ENCODE results near the gene CSTPP1. TPM values are rescaled to one million over a fixed set of nuclear protein-coding genes. Genes with fewer than 3 reads are reported as not detected.

CSTPP1 gene, protein sequence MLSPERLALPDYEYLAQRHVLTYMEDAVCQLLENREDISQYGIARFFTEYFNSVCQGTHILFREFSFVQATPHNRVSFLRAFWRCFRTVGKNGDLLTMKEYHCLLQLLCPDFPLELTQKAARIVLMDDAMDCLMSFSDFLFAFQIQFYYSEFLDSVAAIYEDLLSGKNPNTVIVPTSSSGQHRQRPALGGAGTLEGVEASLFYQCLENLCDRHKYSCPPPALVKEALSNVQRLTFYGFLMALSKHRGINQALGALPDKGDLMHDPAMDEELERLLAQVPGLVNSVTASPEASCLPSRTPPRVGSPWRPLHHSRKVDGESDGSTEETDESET
- 25.9 and 33.5 TPM in 2 replicates for total RNA-seq

- DNase-seq (ENCODE audit: extremely low read depth, low read depth, low spot score) = no peak
Measured at GRCh38 chr11:46936138-46937110, at the start of gene CSTPP1. TSS of gene CSTPP1 (plus strand) at chr11:46936761. CDS start at chr11:46936806, 45 bp downstream.

GRCh38 chr11:46888636-46889035 lies 47.9 kb upstream of the CSTPP1 start:
- no peak for DNase-seq (ENCODE audit: extremely low read depth, low read depth, low spot score)

DNA sequence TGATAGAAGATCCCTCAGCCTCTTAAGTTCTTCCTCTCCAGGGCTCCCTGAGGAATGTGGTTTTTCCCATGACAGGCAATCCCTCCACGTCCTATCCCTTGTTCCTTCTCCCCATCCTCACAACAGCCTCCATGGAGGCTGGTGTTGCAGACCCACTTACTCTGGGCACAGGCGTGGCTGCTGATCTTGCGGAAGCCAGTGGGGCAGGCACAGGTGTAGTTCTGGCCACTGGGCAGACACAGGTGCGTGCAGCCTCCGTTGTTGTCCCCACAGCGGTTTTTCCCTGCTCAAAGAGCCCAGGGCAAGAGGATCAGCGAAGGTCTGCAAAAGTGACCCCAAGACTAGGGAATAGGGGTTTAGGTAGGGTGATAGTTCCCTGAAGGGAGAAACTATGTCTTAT lies 47.3 kb upstream of the CSTPP1 start:
- no peak for DNase-seq (ENCODE audit: extremely low read depth, low read depth, low spot score)

DNA sequence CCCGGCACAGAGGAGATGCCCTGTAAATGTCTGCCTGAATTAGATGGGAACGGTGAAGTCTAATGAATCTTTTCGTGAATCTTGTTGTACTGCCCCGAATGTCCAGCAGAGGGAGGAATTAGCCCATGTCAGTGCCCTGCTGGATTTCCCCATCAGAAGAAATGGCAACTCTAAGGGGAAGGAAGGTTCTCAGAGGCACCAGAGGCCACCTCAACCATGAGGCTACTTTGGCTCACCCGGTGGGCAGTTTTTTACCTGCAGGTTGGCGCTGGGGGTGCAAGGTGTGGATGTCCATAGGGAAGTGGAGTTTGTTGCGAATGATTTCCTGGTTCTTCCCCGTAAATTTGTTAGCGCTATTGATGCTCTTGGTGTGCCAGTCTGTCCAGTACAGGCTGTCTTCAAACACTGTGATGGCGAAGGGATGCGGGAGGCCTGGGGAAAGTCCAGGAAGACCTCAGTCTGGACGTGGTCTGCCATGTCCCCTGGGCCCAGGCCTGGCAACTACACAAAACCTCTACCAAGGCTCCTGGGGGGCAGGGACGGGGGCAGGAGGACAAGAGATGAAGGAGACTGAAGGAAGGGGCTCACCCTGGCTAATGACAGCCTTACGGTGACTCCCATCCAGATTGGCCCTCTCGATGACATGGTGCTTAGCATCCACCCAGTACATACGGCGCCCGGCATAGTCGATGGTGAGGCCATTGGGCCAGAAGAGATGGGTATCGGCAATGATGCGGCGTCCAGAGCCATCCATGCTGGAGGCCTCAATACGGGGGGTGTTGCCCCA lies 46.7 kb upstream of the CSTPP1 start:
- peak; percentile 62 for DNase-seq (ENCODE audit: extremely low read depth, low read depth, low spot score)

- no peak for DNase-seq (ENCODE audit: extremely low read depth, low read depth, low spot score)
Measured at GRCh38 chr11:46890665-46891064, 45.9 kb upstream of the CSTPP1 start.

DNA sequence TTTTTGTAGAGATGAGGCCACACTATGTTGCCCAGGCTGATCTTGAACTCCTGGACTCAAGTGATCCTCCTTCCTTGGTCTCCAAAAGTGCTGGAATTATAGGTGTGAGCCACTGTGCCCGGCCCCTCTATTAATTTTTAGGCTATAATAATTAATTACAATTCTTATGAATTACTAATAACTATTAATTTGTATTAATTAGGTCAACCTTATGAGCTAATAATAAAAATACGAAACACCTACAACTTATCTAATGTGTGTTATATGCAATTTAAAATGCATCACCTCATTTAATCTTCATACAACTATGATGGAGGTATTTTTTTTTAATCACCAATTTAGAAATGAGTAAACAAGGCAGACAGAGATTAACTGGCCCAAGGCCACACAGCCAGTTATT lies 44.5 kb upstream of the CSTPP1 start:
- DNase-seq (ENCODE audit: extremely low read depth, low read depth, low spot score) = no peak

GRCh38 chr11:46892838-46893237 lies 43.7 kb upstream of the CSTPP1 start:
- no peak for DNase-seq (ENCODE audit: extremely low read depth, low read depth, low spot score)

GRCh38 chr11:46894506-46894905 lies 42.1 kb upstream of the CSTPP1 start:
- DNase-seq (ENCODE audit: extremely low read depth, low read depth, low spot score) = no peak

- DNase-seq (ENCODE audit: extremely low read depth, low read depth, low spot score) = no peak
Measured at GRCh38 chr11:46894961-46895360, 41.6 kb upstream of the CSTPP1 start.

DNA sequence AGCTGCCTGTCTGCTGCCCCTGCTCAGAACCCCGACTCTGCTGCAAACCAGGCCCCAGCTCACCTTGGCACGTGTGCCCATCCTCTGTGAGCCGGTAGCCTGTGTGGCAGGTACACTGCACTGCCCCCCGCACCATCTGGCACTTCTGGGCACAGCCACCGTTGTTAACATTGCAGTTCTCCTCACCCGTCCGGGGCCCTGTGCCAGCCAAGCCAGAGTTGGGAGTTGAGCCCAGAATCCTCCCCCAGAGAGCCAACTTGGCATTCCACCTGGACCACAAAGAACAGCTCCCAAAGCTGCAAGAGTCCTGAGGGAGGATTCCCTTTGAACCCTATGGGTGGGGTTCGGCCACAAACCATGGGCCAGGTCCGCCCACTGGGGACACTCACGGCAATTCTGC lies 40.7 kb upstream of the CSTPP1 start:
- DNase-seq (ENCODE audit: extremely low read depth, low read depth, low spot score) = no peak

GRCh38 chr11:46896719-46897406 lies 39.7 kb upstream of the CSTPP1 start:
- no peak for DNase-seq (ENCODE audit: extremely low read depth, low read depth, low spot score)

- no peak for DNase-seq (ENCODE audit: extremely low read depth, low read depth, low spot score)
Measured at GRCh38 chr11:46898396-46899095, 38.0 kb upstream of the CSTPP1 start.

- DNase-seq (ENCODE audit: extremely low read depth, low read depth, low spot score) = no peak
Measured at GRCh38 chr11:46899501-46900025, 37.0 kb upstream of the CSTPP1 start.

- DNase-seq (ENCODE audit: extremely low read depth, low read depth, low spot score) = no peak
Measured at GRCh38 chr11:46900091-46900746, 36.3 kb upstream of the CSTPP1 start.

- DNase-seq (ENCODE audit: extremely low read depth, low read depth, low spot score) = no peak
Measured at GRCh38 chr11:46901156-46901555, 35.4 kb upstream of the CSTPP1 start.

DNA sequence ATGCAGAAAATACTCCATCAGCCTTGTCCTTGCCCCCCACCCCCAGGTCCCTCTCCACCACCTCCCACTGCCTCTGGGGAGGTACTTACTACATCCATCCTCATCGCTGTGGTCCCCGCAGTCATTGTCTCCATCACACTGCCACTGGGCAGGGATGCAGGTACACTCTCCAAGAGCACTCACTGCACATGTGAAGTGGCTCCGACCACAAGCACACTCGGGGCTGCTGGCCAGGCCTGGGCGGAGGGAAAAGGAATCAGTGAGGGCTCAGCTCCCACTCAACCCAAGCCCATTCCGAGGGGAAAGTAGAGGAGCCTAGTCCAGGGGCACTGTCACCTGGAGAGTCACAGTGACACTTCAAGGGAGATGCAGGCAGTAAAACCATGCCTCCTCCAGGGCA lies 33.9 kb upstream of the CSTPP1 start:
- DNase-seq (ENCODE audit: extremely low read depth, low read depth, low spot score) = no peak

- DNase-seq (ENCODE audit: extremely low read depth, low read depth, low spot score) = no peak
Measured at GRCh38 chr11:46903846-46904245, 32.7 kb upstream of the CSTPP1 start.

- no peak for DNase-seq (ENCODE audit: extremely low read depth, low read depth, low spot score)
Measured at GRCh38 chr11:46905806-46906205, 30.8 kb upstream of the CSTPP1 start.

DNA sequence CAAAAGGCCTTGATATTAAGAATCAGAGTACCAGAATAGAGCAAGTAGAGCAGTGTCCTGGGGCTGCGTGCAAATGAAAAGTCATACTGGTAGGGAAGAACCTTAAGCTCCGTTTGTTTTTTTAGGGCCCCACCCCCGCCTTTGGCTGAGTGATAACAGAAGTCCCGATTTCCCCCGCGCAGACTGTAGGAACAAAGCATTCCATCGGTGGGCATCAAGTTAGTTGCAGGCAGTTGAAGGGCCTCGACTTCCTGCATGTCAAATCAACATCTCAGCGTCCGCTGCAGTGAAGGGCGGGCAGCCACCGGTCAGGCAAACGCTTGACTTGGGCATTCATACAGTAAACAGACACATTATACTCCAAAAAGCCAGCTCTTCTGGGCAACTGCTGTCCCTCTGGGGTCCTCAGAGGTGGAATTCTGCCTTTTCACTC lies 29.9 kb upstream of the CSTPP1 start:
- no peak for DNase-seq (ENCODE audit: extremely low read depth, low read depth, low spot score)

Data from glomerular endothelial cell (primary cell).